Natural killer cell (primary cell): ENCODE measurements around the gene GABRB1. TPM values are rescaled to one million over a fixed set of nuclear protein-coding genes. Genes with fewer than 3 reads are reported as not detected.

Source experiments
- ATAC-seq, 3 donors: fragments of 150-1000 bp in 2 of 3; fragments of 200-7000 bp in 1 of 3; cut with Tn5 transposase; 1 replicate in 1 of 3; 2 replicates in 2 of 3; pipeline ENCODE4 v1.10.0; 2021; ENCODE audit warnings: mild to moderate bottlenecking in 2 of 3, moderate library complexity in 2 of 3
- DNase-seq, 2 donors: peaks; one replicate each; pipeline versions ENCODE4 v3.0.0 to v3.0.0-alpha.2; 2013 to 2021; ENCODE audit warnings: mixed read lengths in 1 of 2
- H3K27ac ChIP-seq: one replicate; pipeline ENCODE4 v1.5.1; 2013; ENCODE audit warnings: mild to moderate bottlenecking, low read length
- H3K27me3 ChIP-seq: one replicate; pipeline ENCODE4 v1.6.1; 2013; ENCODE audit warnings: low read length; ENCODE audit not compliant: control insufficient read depth, insufficient read depth
- H3K36me3 ChIP-seq: one replicate; pipeline ENCODE4 v1.6.1; 2013; ENCODE audit warnings: low read length; ENCODE audit not compliant: control insufficient read depth, insufficient read depth
- H3K4me1 ChIP-seq: one replicate; pipeline ENCODE4 v1.6.1; 2013; ENCODE audit warnings: low read length; ENCODE audit not compliant: control insufficient read depth, insufficient read depth
- H3K4me3 ChIP-seq: one replicate; pipeline ENCODE4 v1.5.1; 2013; ENCODE audit warnings: low read length
- H3K9me3 ChIP-seq: one replicate; pipeline ENCODE4 v1.6.1; 2013; ENCODE audit warnings: low read length; ENCODE audit not compliant: control insufficient read depth, insufficient read depth
- H3K27ac Mint-ChIP-seq, 2 donors: one replicate each; pipeline ENCODE4 v1.8.0; 2022; ENCODE audit warnings: mild to moderate bottlenecking in 2 of 2, mixed read lengths in 2 of 2, moderate library complexity in 1 of 2
- H3K27me3 Mint-ChIP-seq, 2 donors: one replicate each; pipeline ENCODE4 v1.8.0; 2022; ENCODE audit warnings: low read depth in 2 of 2, mixed read lengths in 2 of 2
- H3K36me3 Mint-ChIP-seq: one replicate; pipeline ENCODE4 v1.8.0; 2022; ENCODE audit warnings: mixed read lengths
- H3K4me1 Mint-ChIP-seq, 2 donors: one replicate each; pipeline ENCODE4 v1.8.0; 2022; ENCODE audit warnings: mixed read lengths in 2 of 2
- H3K4me3 Mint-ChIP-seq: one replicate; pipeline ENCODE4 v1.8.0; 2022; ENCODE audit warnings: mild to moderate bottlenecking, moderate library complexity, mixed read lengths
- H3K9me3 Mint-ChIP-seq, 2 donors: one replicate each; pipeline ENCODE4 v1.8.0; 2022; ENCODE audit warnings: mixed read lengths in 2 of 2
- CTCF ChIP-seq: fragments of 200-600 bp; IDR thresholded peaks from one replicate; pipeline ENCODE4 v1.8.0; 2022; ENCODE audit warnings: antibody characterized with exemption
- WGBS: methylation state at CpG from one replicate; pipeline ENCODE4 v1.1.7; 2013; ENCODE audit warnings: missing lambda C conversion rate; ENCODE audit not compliant: insufficient coverage; 5-methylcytosine and 5-hydroxymethylcytosine counted together
- intact Hi-C: fragments of 100-400 bp; cut with micrococcal nuclease; formaldehyde crosslinking; loops from one replicate; pipeline ENCODE4 v1.14.2; 2022
- total RNA-seq, 4 donors: library from RNA; stranded (reverse); fragments of 120-200 nt in 1 of 4; gene quantifications; one replicate each; pipeline versions ENCODE4 v1.2.3 to v1.2.4, GENCODE V29; 2013 to 2022

Gene GABRB1
- total RNA-seq, 3 donors from 2014 or later (not counting 1 experiment from before 2014, with no cell fraction given) = not detected

GRCh38 chr4:47167081-47168035, 136.0 kb downstream of the GABRB1 start:
- Mint-ChIP-seq H3K9me3 (peaks cover 0 to 8% of the 10 kb centered on the region in 2 donors), H3K36me3 (no peaks in the 10 kb centered on the region), H3K27me3 (no peaks in the 10 kb centered on the region), H3K4me3 (no peak overlapping the region), H3K27ac (no peak overlapping the region), H3K4me1 (no peaks in the 10 kb centered on the region)
- Histone ChIP-seq H3K4me1 (no peaks in the 10 kb centered on the region), H3K27ac (no peak overlapping the region), H3K27me3 (no peaks in the 10 kb centered on the region), H3K4me3 (no peak overlapping the region), H3K9me3 (no peaks in the 10 kb centered on the region), H3K36me3 (no peaks in the 10 kb centered on the region)
- no peak for TF ChIP-seq CTCF
- WGBS = 82% methylated on average over 4 of the region's 5 CpGs
- no peak for ATAC-seq
- intact Hi-C loops = no loop called here
- DNase-seq = no peak

GRCh38 chr4:47184083-47184482, 152.7 kb downstream of the GABRB1 start:
- Histone ChIP-seq H3K27me3 (no peaks in the 10 kb centered on the region), H3K36me3 (no peaks in the 10 kb centered on the region), H3K27ac (no peak overlapping the region), H3K9me3 (no peaks in the 10 kb centered on the region), H3K4me1 (no peaks in the 10 kb centered on the region), H3K4me3 (no peak overlapping the region)
- Mint-ChIP-seq H3K4me3 (no peak overlapping the region), H3K4me1 (no peaks in the 10 kb centered on the region), H3K36me3 (no peaks in the 10 kb centered on the region), H3K9me3 (peaks cover 0 to 3% of the 10 kb centered on the region in 2 donors), H3K27ac (no peak overlapping the region), H3K27me3 (no peaks in the 10 kb centered on the region)
- no peak for TF ChIP-seq CTCF
- 100% methylated on average over 2 of the region's 5 CpGs for WGBS
- intact Hi-C loops = no loop called here
- no peak for DNase-seq
- ATAC-seq = no peak

- H3K27ac Mint-ChIP-seq = no peak overlapping the region
- H3K4me1 ChIP-seq = no peaks in the 10 kb centered on the region
- no peak overlapping the region for H3K4me3 ChIP-seq
- no peak overlapping the region for H3K27ac ChIP-seq
- no peak for ATAC-seq
- H3K36me3 ChIP-seq = no peaks in the 10 kb centered on the region
- no peaks in the 10 kb centered on the region for H3K36me3 Mint-ChIP-seq
- no peak overlapping the region for H3K4me3 Mint-ChIP-seq
- TF ChIP-seq CTCF = no peak
- H3K27me3 Mint-ChIP-seq = no peaks in the 10 kb centered on the region
- no peaks in the 10 kb centered on the region for H3K9me3 ChIP-seq
- 89% methylated on average over 3 of the region's 3 CpGs for WGBS
- no peaks in the 10 kb centered on the region for H3K27me3 ChIP-seq
- no peaks in the 10 kb centered on the region for H3K4me1 Mint-ChIP-seq
- intact Hi-C loops = no loop called here
- DNase-seq = no peak
- peaks cover 0 to 3% of the 10 kb centered on the region in 2 donors for H3K9me3 Mint-ChIP-seq
These were observed 154.4 kb downstream of the GABRB1 start for GRCh38 chr4:47185761-47186160.
